Measurements from ENCODE around the gene DHRS9.
"Not testable (repeated sequence)": the region's sequence is repeated elsewhere in the genome, so short reads cannot be mapped to it uniquely, and the experiment has no call there.

Gene DHRS9

GRCh38 chr2:169131587-169132512 is 62.5 kb downstream of the DHRS9 start:
- FAIRE-seq (peak; percentile 71), DNase-seq (ENCODE audit: insufficient read length, low spot score) (no peak)
- TF ChIP-seq CTCF (IDR thresholded peaks at IDR 0.05; ENCODE audit: insufficient read depth, missing control alignments), result peak; percentile 74

GRCh38 chr2:169134272-169134671 is 64.9 kb downstream of the DHRS9 start:
- not testable (repeated sequence) for DNase-seq (ENCODE audit: insufficient read length, low spot score); FAIRE-seq

GRCh38 chr2:169136428-169136827 is 67.1 kb downstream of the DHRS9 start:
- FAIRE-seq, result not testable (repeated sequence)

GRCh38 chr2:169136885-169137534 is 67.6 kb downstream of the DHRS9 start:
- TF ChIP-seq CTCF (IDR thresholded peaks at IDR 0.05; ENCODE audit: insufficient read depth, missing control alignments), result no peak
- FAIRE-seq, result no peak
- no peak for DNase-seq (ENCODE audit: insufficient read length, low spot score)

More at GRCh38 chr2:169136428-169136827, 67.1 kb downstream of the DHRS9 start:
- DNase-seq (ENCODE audit: insufficient read length, low spot score), result not testable (repeated sequence)

DNA sequence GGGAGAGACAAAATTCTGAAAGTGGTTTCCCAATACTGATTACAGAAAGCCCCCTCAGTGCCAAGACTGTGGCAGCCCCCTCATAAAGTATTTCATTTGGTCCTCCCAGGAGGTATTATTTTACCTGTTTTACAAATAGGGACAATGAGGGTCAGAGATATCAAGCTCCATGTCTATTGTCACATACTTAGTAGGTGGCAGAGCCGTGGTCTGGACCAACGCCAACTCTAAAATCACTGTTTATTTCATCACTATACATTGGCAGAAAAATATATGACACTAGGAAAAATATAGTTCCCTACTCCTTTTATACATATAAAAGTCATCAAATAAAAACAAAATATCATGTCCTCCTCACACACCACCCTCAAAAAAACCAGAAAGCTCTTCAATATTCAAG is 68.6 kb downstream of the DHRS9 start:
- TF ChIP-seq CTCF (IDR thresholded peaks at IDR 0.05; ENCODE audit: insufficient read depth, missing control alignments), result no peak
- FAIRE-seq (no peak), DNase-seq (ENCODE audit: insufficient read length, low spot score) (no peak)

- DNase-seq (ENCODE audit: insufficient read length, low spot score), result no peak
- FAIRE-seq, result no peak
- no peak for TF ChIP-seq CTCF (IDR thresholded peaks at IDR 0.05; ENCODE audit: insufficient read depth, missing control alignments)
Measured at GRCh38 chr2:169139145-169139544, 69.8 kb downstream of the DHRS9 start.

GRCh38 chr2:169139993-169140767 is 70.8 kb downstream of the DHRS9 start:
- no peak for DNase-seq (ENCODE audit: insufficient read length, low spot score)
- no peak for TF ChIP-seq CTCF (IDR thresholded peaks at IDR 0.05; ENCODE audit: insufficient read depth, missing control alignments)
- FAIRE-seq, result no peak

All from D721Med (cell line).